ENCODE measurements around the gene RBM19. TPM values are rescaled to one million over a fixed set of nuclear protein-coding genes. Genes with fewer than 3 reads are reported as not detected.

RBM19 gene
- total and polyA plus RNA-seq, 2 donors (not counting 1 experiment from before 2014, with no cell fraction given) = 10.5 to 16.5 TPM

- no peak overlapping the region for H3K27ac ChIP-seq (ENCODE audit: insufficient read depth, low read length)
- H3K9me3 ChIP-seq (ENCODE audit: control insufficient read depth, insufficient read depth, low read depth, low read length) = no peaks in the 10 kb centered on the region
- TF ChIP-seq CTCF (conservative IDR thresholded peaks at IDR 0.05 in 1 of 2, IDR thresholded peaks at IDR 0.05 in 1 of 2; ENCODE audit: low read depth in 1 of 2, low read length in 2 of 2) (no peak), EZH2 (IDR thresholded peaks at IDR 0.05; ENCODE audit: low read length, missing control alignments) (no peak)
- H4K20me1 ChIP-seq (ENCODE audit: control insufficient read depth, extremely low read depth, insufficient read depth, low read length) = no peaks in the 10 kb centered on the region
- no peaks in the 10 kb centered on the region for H3K79me2 ChIP-seq (ENCODE audit: control insufficient read depth, insufficient read depth, low read length)
- H3K4me3 ChIP-seq (replicated peaks in 1 of 4; ENCODE audit: control extremely low read depth in 1 of 4, insufficient read depth in 1 of 4, low read depth in 3 of 4, low read length in 4 of 4) = no peak overlapping the region
- no peak overlapping the region for H3K9ac ChIP-seq (ENCODE audit: insufficient read depth, low read length)
- no peaks in the 10 kb centered on the region for H3K4me1 ChIP-seq (ENCODE audit: control insufficient read depth, extremely low read depth, insufficient read depth, low read length)
- H2AFZ ChIP-seq (ENCODE audit: low read length) = no peak overlapping the region
- no peaks in the 10 kb centered on the region for H3K36me3 ChIP-seq (ENCODE audit: control insufficient read depth, insufficient read depth, low read length)
- peaks cover 5% of the 10 kb centered on the region for H3K27me3 ChIP-seq (ENCODE audit: control insufficient read depth, insufficient read depth, low read length)
- no peak overlapping the region for H3K4me2 ChIP-seq (ENCODE audit: extremely low read depth, insufficient read depth, low read length)
- no peak for DNase-seq (ENCODE audit: low read depth in 2 of 2)
Measured at GRCh38 chr12:113794774-113795173, 171.4 kb downstream of the RBM19 start.

GRCh38 chr12:113793250-113793649 is 172.9 kb downstream of the RBM19 start:
- TF ChIP-seq EZH2 (IDR thresholded peaks at IDR 0.05; ENCODE audit: low read length, missing control alignments) = no peak
- no peak for TF ChIP-seq CTCF (conservative IDR thresholded peaks at IDR 0.05 in 1 of 2, IDR thresholded peaks at IDR 0.05 in 1 of 2; ENCODE audit: low read depth in 1 of 2, low read length in 2 of 2)
- H4K20me1 ChIP-seq (ENCODE audit: control insufficient read depth, extremely low read depth, insufficient read depth, low read length) = no peaks in the 10 kb centered on the region
- H3K4me2 ChIP-seq (ENCODE audit: extremely low read depth, insufficient read depth, low read length) = no peak overlapping the region
- H3K4me1 ChIP-seq (ENCODE audit: control insufficient read depth, extremely low read depth, insufficient read depth, low read length) = no peaks in the 10 kb centered on the region
- no peak overlapping the region for H3K9ac ChIP-seq (ENCODE audit: insufficient read depth, low read length)
- H3K36me3 ChIP-seq (ENCODE audit: control insufficient read depth, insufficient read depth, low read length) = no peaks in the 10 kb centered on the region
- no peak for DNase-seq (ENCODE audit: low read depth in 2 of 2)
- H3K4me3 ChIP-seq (replicated peaks in 1 of 4; ENCODE audit: control extremely low read depth in 1 of 4, insufficient read depth in 1 of 4, low read depth in 3 of 4, low read length in 4 of 4) = no peak overlapping the region
- H3K27ac ChIP-seq (ENCODE audit: insufficient read depth, low read length) = no peak overlapping the region
- no peaks in the 10 kb centered on the region for H3K79me2 ChIP-seq (ENCODE audit: control insufficient read depth, insufficient read depth, low read length)
- peaks cover 5% of the 10 kb centered on the region for H3K27me3 ChIP-seq (ENCODE audit: control insufficient read depth, insufficient read depth, low read length)
- no peak overlapping the region for H2AFZ ChIP-seq (ENCODE audit: low read length)
- no peaks in the 10 kb centered on the region for H3K9me3 ChIP-seq (ENCODE audit: control insufficient read depth, insufficient read depth, low read depth, low read length)

DNA sequence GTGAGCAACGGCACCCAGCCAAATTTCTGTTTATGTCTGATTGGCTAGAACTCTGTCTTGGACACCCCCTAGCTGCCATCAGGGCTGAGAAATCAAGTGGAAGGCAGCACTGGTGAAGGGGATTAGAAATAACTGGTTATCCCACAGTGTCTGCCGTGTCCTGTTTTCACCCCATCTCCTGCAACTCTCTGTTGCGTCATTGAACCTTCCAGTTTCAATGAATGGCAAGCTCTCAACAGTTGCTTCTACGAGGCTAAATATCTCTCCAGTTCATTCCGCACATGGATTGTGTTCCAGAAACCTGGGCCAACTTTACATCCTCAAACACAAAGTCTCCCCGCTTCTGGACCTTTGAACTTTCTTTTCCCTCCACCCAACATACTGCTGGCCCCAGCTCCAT is 173.7 kb downstream of the RBM19 start:
- Histone ChIP-seq H3K9me3 (ENCODE audit: control insufficient read depth, insufficient read depth, low read depth, low read length) (no peaks in the 10 kb centered on the region), H3K4me1 (ENCODE audit: control insufficient read depth, extremely low read depth, insufficient read depth, low read length) (no peaks in the 10 kb centered on the region), H3K36me3 (ENCODE audit: control insufficient read depth, insufficient read depth, low read length) (no peaks in the 10 kb centered on the region), H2AFZ (ENCODE audit: low read length) (no peak overlapping the region), H3K4me2 (ENCODE audit: extremely low read depth, insufficient read depth, low read length) (no peak overlapping the region), H3K27ac (ENCODE audit: insufficient read depth, low read length) (no peak overlapping the region), H3K27me3 (ENCODE audit: control insufficient read depth, insufficient read depth, low read length) (peaks cover 5% of the 10 kb centered on the region), H3K79me2 (ENCODE audit: control insufficient read depth, insufficient read depth, low read length) (no peaks in the 10 kb centered on the region), H3K9ac (ENCODE audit: insufficient read depth, low read length) (no peak overlapping the region), H4K20me1 (ENCODE audit: control insufficient read depth, extremely low read depth, insufficient read depth, low read length) (no peaks in the 10 kb centered on the region), H3K4me3 (replicated peaks in 1 of 4; ENCODE audit: control extremely low read depth in 1 of 4, insufficient read depth in 1 of 4, low read depth in 3 of 4, low read length in 4 of 4) (no peak overlapping the region)
- TF ChIP-seq EZH2 (IDR thresholded peaks at IDR 0.05; ENCODE audit: low read length, missing control alignments) = no peak
- DNase-seq (ENCODE audit: low read depth in 2 of 2) = no peak
